Upper lobe of left lung (tissue), 4 donors: ENCODE data around the gene GRIN2A.

Experiments used
- POLR2A ChIP-seq, 4 donors: fragments of 450-650 bp; IDR thresholded peaks; one replicate each; pipeline ENCODE4 v1.5.1; 2016 to 2017; ENCODE audit warnings: antibody characterized with exemption in 4 of 4, mild to moderate bottlenecking in 2 of 4
- POLR2AphosphoS5 ChIP-seq, 2 donors: sonication (generic); formaldehyde crosslinking; IDR thresholded peaks; one replicate each; pipeline ENCODE4 v1.5.1; 2017; ENCODE audit warnings: antibody characterized with exemption in 2 of 2
- TF ChIP-seq, protein P1 (sequence below), 6 experiments: fragments of 450-650 bp in 4 of 6; fragments of 200-600 bp in 2 of 6; sonication (generic) in 2 of 6; IDR thresholded peaks; one replicate each; pipeline ENCODE4 v1.5.1; 2016 to 2019; ENCODE audit warnings: antibody characterized with exemption in 6 of 6

DNA sequence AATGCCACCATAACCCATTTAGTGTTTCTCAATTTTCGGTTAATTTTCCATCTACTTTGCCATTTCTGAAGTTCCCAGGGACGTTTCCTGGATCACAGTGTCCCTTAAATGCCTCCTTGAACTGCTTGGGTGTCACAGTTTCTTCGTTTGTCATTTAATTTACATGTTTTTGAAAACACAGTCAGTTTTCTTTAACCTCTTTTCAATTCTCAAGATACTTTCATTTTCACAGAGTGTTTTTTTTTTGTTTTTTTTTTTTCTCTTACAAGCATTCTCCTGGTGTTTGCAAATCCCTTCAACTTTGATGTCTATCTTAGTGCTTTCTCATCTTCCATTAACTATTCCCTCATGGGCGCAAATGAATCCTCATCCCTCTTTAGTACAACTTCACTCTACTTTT, 283.7 kb downstream of the GRIN2A start:
- TF ChIP-seq, protein P1, sequence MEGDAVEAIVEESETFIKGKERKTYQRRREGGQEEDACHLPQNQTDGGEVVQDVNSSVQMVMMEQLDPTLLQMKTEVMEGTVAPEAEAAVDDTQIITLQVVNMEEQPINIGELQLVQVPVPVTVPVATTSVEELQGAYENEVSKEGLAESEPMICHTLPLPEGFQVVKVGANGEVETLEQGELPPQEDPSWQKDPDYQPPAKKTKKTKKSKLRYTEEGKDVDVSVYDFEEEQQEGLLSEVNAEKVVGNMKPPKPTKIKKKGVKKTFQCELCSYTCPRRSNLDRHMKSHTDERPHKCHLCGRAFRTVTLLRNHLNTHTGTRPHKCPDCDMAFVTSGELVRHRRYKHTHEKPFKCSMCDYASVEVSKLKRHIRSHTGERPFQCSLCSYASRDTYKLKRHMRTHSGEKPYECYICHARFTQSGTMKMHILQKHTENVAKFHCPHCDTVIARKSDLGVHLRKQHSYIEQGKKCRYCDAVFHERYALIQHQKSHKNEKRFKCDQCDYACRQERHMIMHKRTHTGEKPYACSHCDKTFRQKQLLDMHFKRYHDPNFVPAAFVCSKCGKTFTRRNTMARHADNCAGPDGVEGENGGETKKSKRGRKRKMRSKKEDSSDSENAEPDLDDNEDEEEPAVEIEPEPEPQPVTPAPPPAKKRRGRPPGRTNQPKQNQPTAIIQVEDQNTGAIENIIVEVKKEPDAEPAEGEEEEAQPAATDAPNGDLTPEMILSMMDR (IDR thresholded peaks at IDR 0.05) = no peak
- no peak for TF ChIP-seq POLR2AphosphoS5 (IDR thresholded peaks at IDR 0.05)
- TF ChIP-seq POLR2A (IDR thresholded peaks at IDR 0.05) = no peak
